H1 (cell line): ENCODE data around the gene PTMA.

ENCODE experiments used
- CBX5 ChIP-seq: fragments of 300-800, 300-1000 bp; sonication (generic); IDR thresholded peaks from 2 replicates; pipeline ENCODE4 v1.7.1; 2016; ENCODE audit warnings: antibody characterized with exemption, low read length, low read depth
- CTCF ChIP-seq, 3 experiments: IDR thresholded peaks; 1 replicate in 2 of 3; 2 replicates in 1 of 3; pipeline versions ENCODE4 v1.5.1 to v1.6.1; 2011; ENCODE audit warnings: low read length in 3 of 3, mild to moderate bottlenecking in 3 of 3, inconsistent platforms in 2 of 3, low read depth in 1 of 3, moderate library complexity in 1 of 3; ENCODE audit not compliant: insufficient read depth in 1 of 3; ENCODE audit errors: control extremely low read depth in 1 of 3
- EP300 ChIP-seq, 2 experiments: IDR thresholded peaks; 1 replicate in 1 of 2; 2 replicates in 1 of 2; pipeline ENCODE4 v1.6.1; 2011 to 2012; ENCODE audit warnings: low read depth in 2 of 2, low read length in 2 of 2, mild to moderate bottlenecking in 2 of 2, borderline replicate concordance in 1 of 2, inconsistent platforms in 1 of 2, moderate library complexity in 1 of 2
- GTF2F1 ChIP-seq: IDR thresholded peaks from 2 replicates; pipeline ENCODE4 v1.6.1; 2012; ENCODE audit warnings: low read depth, low read length, improper control_type of control experiment, borderline replicate concordance
- KDM5A ChIP-seq: fragments of 200-600 bp; IDR thresholded peaks from 2 replicates; pipeline ENCODE4 v1.7.1; 2012; ENCODE audit warnings: mild to moderate bottlenecking, low read length, inconsistent platforms, mixed read lengths
- POLR2A ChIP-seq, 2 experiments: IDR thresholded peaks; 1 replicate in 1 of 2; 2 replicates in 1 of 2; pipeline ENCODE4 v1.6.1; 2011; ENCODE audit warnings: low read depth in 2 of 2, low read length in 2 of 2, mild to moderate bottlenecking in 2 of 2; ENCODE audit errors: control extremely low read depth in 1 of 2
- SUZ12 ChIP-seq: fragments of 200-600 bp; sonication (generic); IDR thresholded peaks from 2 replicates; pipeline ENCODE4 v1.6.1; 2012; ENCODE audit warnings: mild to moderate bottlenecking, inconsistent platforms, low read length, moderate library complexity, mixed read lengths
- TAF1 ChIP-seq: IDR thresholded peaks from 2 replicates; pipeline ENCODE4 v1.6.1; 2011; ENCODE audit warnings: mild to moderate bottlenecking, low read depth, low read length
- TF ChIP-seq, protein P1 (sequence below): IDR thresholded peaks from 2 replicates; pipeline ENCODE4 v1.6.1; 2012; ENCODE audit warnings: low read length, inconsistent platforms

DNA sequence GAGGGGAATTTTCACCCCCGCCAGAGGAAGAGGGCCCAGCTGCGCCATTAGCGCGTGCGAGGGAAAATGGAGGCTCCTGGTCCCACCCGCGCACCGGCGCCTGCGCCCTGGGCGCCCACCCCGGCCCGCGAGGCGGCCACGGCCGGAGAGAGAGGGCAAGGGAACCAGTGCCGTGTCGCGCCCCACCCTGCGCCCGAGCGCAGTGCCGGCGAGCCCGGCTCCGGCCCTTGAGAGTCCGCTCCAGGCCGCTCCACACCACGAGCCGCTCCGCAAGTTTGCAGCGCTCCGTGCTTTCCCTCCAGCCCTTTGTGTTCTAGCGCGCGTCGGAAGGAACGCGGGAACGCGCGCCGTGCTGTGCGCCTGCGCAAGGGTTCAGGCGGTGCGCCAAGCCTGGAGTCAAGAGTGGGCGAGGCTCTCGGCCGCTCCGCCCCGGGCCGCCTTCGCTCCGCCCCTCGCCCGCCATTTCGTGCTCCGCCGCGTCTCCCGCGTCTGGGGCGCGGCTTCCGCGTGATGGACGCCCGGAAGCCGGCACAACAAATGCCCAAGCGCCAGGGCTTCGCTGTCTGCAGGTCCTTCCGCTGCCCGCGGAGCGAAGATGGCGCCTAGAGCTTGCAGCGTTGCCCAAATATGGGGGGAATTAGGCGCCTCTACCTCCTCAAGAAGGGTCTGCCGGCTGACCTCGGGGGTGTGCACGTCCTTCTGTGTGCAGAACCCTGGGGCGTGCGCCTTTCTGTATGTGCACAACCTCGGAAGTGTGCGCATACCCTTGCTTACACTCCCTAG lies 46.1 kb upstream of the PTMA start:
- TF ChIP-seq CTCF (IDR thresholded peaks at IDR 0.05; ENCODE audit: control extremely low read depth in 1 of 3, insufficient read depth in 1 of 3, low read depth in 1 of 3, low read length in 3 of 3) (0 out of 4 replicates have a peak, but pooled peaks of 1 of the 3 experiments have one; percentile 5), KDM5A (no peak), POLR2A (IDR thresholded peaks at IDR 0.05; ENCODE audit: control extremely low read depth in 1 of 2, low read depth in 2 of 2, low read length in 2 of 2) (peak in 1 of 2 experiments; percentile 79; a peak in 2 of 3 replicates), EP300 (IDR thresholded peaks at IDR 0.05; ENCODE audit: borderline replicate concordance in 1 of 2, low read depth in 2 of 2, low read length in 2 of 2) (peak; percentile 42 to 63; a peak in 1 of 3 replicates), GTF2F1 (no peak; the same call in none of the 2 replicates), CBX5 (no peak), TAF1 (peak; percentile 97), SUZ12 (no peak)
- TF ChIP-seq, protein P1, sequence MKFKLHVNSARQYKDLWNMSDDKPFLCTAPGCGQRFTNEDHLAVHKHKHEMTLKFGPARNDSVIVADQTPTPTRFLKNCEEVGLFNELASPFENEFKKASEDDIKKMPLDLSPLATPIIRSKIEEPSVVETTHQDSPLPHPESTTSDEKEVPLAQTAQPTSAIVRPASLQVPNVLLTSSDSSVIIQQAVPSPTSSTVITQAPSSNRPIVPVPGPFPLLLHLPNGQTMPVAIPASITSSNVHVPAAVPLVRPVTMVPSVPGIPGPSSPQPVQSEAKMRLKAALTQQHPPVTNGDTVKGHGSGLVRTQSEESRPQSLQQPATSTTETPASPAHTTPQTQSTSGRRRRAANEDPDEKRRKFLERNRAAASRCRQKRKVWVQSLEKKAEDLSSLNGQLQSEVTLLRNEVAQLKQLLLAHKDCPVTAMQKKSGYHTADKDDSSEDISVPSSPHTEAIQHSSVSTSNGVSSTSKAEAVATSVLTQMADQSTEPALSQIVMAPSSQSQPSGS, result peak; percentile 90
